HepG2 (cell line): ENCODE measurements around the gene EMC9. TPM values are rescaled to one million over a fixed set of nuclear protein-coding genes. Genes with fewer than 3 reads are reported as not detected.

Experiments
- DBP ChIP-seq: sonication (generic); formaldehyde crosslinking; IDR thresholded peaks from 2 replicates; pipeline ENCODE4 v1.4.0; 2020; ENCODE audit warnings: missing genetic modification reagents; ENCODE audit errors: not compliant biosample characterization
- KAT2B ChIP-seq: fragments of 150-350 bp; IDR thresholded peaks from 2 replicates; pipeline ENCODE4 v1.6.1; 2014; ENCODE audit warnings: low read depth, low read length, borderline replicate concordance
- NCOA2 ChIP-seq: sonication (generic); formaldehyde crosslinking; IDR thresholded peaks from 2 replicates; pipeline ENCODE4 v1.8.0; 2022; ENCODE audit warnings: inconsistent platforms
- NCOA5 ChIP-seq: sonication (generic); formaldehyde crosslinking; IDR thresholded peaks from 2 replicates; pipeline ENCODE4 v1.4.0; 2020; ENCODE audit warnings: missing genetic modification reagents
- SIX4 ChIP-seq: sonication (generic); formaldehyde crosslinking; IDR thresholded peaks from 2 replicates; pipeline ENCODE4 v1.4.0; 2020; ENCODE audit warnings: missing genetic modification reagents
- SMARCE1 ChIP-seq: fragments of 450-650 bp; IDR thresholded peaks from 2 replicates; pipeline ENCODE4 v1.6.1; 2017; ENCODE audit warnings: borderline replicate concordance
- TBP ChIP-seq: sonication (generic); formaldehyde crosslinking; IDR thresholded peaks from 2 replicates; pipeline ENCODE4 v1.5.0; 2020; ENCODE audit warnings: missing genetic modification reagents
- ZBTB8A ChIP-seq: sonication (generic); formaldehyde crosslinking; IDR thresholded peaks from 2 replicates; pipeline ENCODE4 v1.4.0; 2020; ENCODE audit warnings: mild to moderate bottlenecking, low read depth, missing genetic modification reagents, borderline replicate concordance
- ZNF282 ChIP-seq: fragments of 450-650 bp; IDR thresholded peaks from 2 replicates; pipeline ENCODE4 v1.6.1; 2018; ENCODE audit not compliant: partially characterized antibody
- ZNF687 ChIP-seq: sonication (generic); formaldehyde crosslinking; IDR thresholded peaks from 2 replicates; pipeline ENCODE4 v1.5.1; 2020; ENCODE audit warnings: mild to moderate bottlenecking, missing genetic modification reagents, moderate library complexity
- polyA plus RNA-seq, 8 experiments: library from polyadenylated mRNA; depleted of rRNA in 3 of 8; stranded (reverse) in 7 of 8; unstranded in 1 of 8; fragments of >200 nt; fragmentation: Illumina TruSeq in 4 of 8; extraction: Trizol in 4 of 8; gene quantifications; 2 replicates each; pipeline versions ENCODE4 v1.2.1 to v1.2.3, GENCODE V29; 2011 to 2016; ENCODE audit warnings: low read depth in 4 of 8, missing spikeins in 1 of 8, mixed read lengths in 1 of 8; ENCODE audit not compliant: insufficient read depth in 1 of 8
- total RNA-seq, 5 experiments: library from RNA; depleted of rRNA; stranded (reverse); fragments of >200 nt; fragmentation: Illumina TruSeq; extraction: Trizol; gene quantifications; 2 replicates each; pipeline ENCODE4 v1.2.3, GENCODE V29; 2016; ENCODE audit warnings: low read depth in 1 of 5
- TF ChIP-seq, protein P1 (sequence below): sonication (generic); formaldehyde crosslinking; IDR thresholded peaks from 2 replicates; pipeline ENCODE4 v1.5.0; 2020; ENCODE audit warnings: mild to moderate bottlenecking, missing genetic modification reagents, borderline replicate concordance
- TF ChIP-seq, protein P2 (sequence below): sonication (generic); formaldehyde crosslinking; IDR thresholded peaks from 2 replicates; pipeline ENCODE4 v1.9.0; 2021; ENCODE audit warnings: mild to moderate bottlenecking, missing genetic modification reagents

The EMC9 gene
- total and polyA plus RNA-seq, 2 of the 13 experiments (the other 11 are each of a cell fraction or from before 2014, with no cell fraction given) = 60.5 to 78.7 TPM

GRCh38 chr14:24113801-24114531 lies 27.4 kb downstream of the EMC9 start (continued):
- TF ChIP-seq ZNF687 = peak; percentile 98
- TF ChIP-seq ZBTB8A (CRISPR knock-in tag) = peak; percentile 85; the same call in 1 of the 2 replicates
- TF ChIP-seq SIX4 = peak; percentile 93
- TF ChIP-seq ZNF282 = no peak
- no peak for TF ChIP-seq SMARCE1
- peak; percentile 31 for TF ChIP-seq TBP (CRISPR knock-in tag)
- no peak for TF ChIP-seq KAT2B
- peak; percentile 97 for TF ChIP-seq NCOA2 (CRISPR knock-in tag)
- peak; percentile 26; the same call in 1 of the 2 replicates for TF ChIP-seq NCOA5 (CRISPR knock-in tag)
- TF ChIP-seq, protein P1, sequence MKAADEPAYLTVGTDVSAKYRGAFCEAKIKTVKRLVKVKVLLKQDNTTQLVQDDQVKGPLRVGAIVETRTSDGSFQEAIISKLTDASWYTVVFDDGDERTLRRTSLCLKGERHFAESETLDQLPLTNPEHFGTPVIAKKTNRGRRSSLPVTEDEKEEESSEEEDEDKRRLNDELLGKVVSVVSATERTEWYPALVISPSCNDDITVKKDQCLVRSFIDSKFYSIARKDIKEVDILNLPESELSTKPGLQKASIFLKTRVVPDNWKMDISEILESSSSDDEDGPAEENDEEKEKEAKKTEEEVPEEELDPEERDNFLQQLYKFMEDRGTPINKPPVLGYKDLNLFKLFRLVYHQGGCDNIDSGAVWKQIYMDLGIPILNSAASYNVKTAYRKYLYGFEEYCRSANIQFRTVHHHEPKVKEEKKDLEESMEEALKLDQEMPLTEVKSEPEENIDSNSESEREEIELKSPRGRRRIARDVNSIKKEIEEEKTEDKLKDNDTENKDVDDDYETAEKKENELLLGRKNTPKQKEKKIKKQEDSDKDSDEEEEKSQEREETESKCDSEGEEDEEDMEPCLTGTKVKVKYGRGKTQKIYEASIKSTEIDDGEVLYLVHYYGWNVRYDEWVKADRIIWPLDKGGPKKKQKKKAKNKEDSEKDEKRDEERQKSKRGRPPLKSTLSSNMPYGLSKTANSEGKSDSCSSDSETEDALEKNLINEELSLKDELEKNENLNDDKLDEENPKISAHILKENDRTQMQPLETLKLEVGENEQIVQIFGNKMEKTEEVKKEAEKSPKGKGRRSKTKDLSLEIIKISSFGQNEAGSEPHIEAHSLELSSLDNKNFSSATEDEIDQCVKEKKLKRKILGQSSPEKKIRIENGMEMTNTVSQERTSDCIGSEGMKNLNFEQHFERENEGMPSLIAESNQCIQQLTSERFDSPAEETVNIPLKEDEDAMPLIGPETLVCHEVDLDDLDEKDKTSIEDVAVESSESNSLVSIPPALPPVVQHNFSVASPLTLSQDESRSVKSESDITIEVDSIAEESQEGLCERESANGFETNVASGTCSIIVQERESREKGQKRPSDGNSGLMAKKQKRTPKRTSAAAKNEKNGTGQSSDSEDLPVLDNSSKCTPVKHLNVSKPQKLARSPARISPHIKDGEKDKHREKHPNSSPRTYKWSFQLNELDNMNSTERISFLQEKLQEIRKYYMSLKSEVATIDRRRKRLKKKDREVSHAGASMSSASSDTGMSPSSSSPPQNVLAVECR = peak; percentile 79
- TF ChIP-seq, protein P2, sequence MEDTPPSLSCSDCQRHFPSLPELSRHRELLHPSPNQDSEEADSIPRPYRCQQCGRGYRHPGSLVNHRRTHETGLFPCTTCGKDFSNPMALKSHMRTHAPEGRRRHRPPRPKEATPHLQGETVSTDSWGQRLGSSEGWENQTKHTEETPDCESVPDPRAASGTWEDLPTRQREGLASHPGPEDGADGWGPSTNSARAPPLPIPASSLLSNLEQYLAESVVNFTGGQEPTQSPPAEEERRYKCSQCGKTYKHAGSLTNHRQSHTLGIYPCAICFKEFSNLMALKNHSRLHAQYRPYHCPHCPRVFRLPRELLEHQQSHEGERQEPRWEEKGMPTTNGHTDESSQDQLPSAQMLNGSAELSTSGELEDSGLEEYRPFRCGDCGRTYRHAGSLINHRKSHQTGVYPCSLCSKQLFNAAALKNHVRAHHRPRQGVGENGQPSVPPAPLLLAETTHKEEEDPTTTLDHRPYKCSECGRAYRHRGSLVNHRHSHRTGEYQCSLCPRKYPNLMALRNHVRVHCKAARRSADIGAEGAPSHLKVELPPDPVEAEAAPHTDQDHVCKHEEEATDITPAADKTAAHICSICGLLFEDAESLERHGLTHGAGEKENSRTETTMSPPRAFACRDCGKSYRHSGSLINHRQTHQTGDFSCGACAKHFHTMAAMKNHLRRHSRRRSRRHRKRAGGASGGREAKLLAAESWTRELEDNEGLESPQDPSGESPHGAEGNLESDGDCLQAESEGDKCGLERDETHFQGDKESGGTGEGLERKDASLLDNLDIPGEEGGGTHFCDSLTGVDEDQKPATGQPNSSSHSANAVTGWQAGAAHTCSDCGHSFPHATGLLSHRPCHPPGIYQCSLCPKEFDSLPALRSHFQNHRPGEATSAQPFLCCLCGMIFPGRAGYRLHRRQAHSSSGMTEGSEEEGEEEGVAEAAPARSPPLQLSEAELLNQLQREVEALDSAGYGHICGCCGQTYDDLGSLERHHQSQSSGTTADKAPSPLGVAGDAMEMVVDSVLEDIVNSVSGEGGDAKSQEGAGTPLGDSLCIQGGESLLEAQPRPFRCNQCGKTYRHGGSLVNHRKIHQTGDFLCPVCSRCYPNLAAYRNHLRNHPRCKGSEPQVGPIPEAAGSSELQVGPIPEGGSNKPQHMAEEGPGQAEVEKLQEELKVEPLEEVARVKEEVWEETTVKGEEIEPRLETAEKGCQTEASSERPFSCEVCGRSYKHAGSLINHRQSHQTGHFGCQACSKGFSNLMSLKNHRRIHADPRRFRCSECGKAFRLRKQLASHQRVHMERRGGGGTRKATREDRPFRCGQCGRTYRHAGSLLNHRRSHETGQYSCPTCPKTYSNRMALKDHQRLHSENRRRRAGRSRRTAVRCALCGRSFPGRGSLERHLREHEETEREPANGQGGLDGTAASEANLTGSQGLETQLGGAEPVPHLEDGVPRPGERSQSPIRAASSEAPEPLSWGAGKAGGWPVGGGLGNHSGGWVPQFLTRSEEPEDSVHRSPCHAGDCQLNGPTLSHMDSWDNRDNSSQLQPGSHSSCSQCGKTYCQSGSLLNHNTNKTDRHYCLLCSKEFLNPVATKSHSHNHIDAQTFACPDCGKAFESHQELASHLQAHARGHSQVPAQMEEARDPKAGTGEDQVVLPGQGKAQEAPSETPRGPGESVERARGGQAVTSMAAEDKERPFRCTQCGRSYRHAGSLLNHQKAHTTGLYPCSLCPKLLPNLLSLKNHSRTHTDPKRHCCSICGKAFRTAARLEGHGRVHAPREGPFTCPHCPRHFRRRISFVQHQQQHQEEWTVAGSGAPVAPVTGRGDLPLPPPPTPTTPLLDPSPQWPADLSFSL (CRISPR knock-in tag) = no peak
- TF ChIP-seq DBP (CRISPR knock-in tag) = peak; percentile 90
